Measurements from ENCODE around the gene CAMTA1.
"Not testable (repeated sequence)": the region's sequence is repeated elsewhere in the genome, so short reads cannot be mapped to it uniquely, and the experiment has no call there.

Gene CAMTA1

GRCh38 chr1:7327849-7328248, 542.6 kb downstream of the CAMTA1 start:
- DNase-seq (ENCODE audit: low read depth) = no peak
- no peak overlapping the region for H3K4me3 ChIP-seq (ENCODE audit: low read length)
- TF ChIP-seq, protein P1, sequence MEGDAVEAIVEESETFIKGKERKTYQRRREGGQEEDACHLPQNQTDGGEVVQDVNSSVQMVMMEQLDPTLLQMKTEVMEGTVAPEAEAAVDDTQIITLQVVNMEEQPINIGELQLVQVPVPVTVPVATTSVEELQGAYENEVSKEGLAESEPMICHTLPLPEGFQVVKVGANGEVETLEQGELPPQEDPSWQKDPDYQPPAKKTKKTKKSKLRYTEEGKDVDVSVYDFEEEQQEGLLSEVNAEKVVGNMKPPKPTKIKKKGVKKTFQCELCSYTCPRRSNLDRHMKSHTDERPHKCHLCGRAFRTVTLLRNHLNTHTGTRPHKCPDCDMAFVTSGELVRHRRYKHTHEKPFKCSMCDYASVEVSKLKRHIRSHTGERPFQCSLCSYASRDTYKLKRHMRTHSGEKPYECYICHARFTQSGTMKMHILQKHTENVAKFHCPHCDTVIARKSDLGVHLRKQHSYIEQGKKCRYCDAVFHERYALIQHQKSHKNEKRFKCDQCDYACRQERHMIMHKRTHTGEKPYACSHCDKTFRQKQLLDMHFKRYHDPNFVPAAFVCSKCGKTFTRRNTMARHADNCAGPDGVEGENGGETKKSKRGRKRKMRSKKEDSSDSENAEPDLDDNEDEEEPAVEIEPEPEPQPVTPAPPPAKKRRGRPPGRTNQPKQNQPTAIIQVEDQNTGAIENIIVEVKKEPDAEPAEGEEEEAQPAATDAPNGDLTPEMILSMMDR (conservative IDR thresholded peaks at IDR 0.05; ENCODE audit: low read depth, low read length) = no peak

- TF ChIP-seq, protein P1 (conservative IDR thresholded peaks at IDR 0.05; ENCODE audit: low read depth, low read length) = no peak
- no peak for DNase-seq (ENCODE audit: low read depth)
- no peak overlapping the region for H3K4me3 ChIP-seq (ENCODE audit: low read length)
Observed at GRCh38 chr1:7329868-7330615, 544.8 kb downstream of the CAMTA1 start.

GRCh38 chr1:7330726-7331125, 545.5 kb downstream of the CAMTA1 start:
- not testable (repeated sequence) for DNase-seq (ENCODE audit: low read depth); H3K4me3 ChIP-seq (ENCODE audit: low read length)

DNA sequence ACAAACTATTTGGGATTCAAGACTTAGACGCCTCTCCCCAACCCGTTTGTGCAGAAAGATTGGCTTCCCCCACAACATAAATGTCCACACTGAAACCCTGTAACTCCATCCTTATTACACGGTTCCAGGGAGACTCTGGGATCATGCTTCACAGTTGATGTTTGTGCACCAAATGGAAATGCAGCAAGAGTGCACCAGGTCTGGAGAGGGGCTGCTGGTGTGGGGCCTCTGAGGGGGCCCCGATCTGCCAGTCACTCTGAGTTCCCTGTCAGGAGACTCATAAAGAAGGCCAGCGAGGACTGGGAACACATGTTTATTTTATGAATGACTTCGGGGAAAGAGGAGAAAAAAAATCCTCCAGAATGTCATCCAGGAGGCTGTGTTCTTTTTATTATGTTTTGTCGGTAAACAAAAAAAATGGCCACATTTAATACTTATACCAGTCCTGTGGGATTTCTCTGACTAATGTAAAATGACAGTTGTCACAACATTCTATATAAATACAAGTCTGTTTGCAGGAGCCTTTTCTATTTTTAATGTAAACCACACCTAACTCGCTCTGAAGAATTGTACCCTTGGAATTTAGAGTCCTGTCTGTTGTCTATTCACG, 546.8 kb downstream of the CAMTA1 start:
- TF ChIP-seq, protein P1 (conservative IDR thresholded peaks at IDR 0.05; ENCODE audit: low read depth, low read length) = no peak
- no peak for DNase-seq (ENCODE audit: low read depth)
- H3K4me3 ChIP-seq (ENCODE audit: low read length) = no peak overlapping the region

DNA sequence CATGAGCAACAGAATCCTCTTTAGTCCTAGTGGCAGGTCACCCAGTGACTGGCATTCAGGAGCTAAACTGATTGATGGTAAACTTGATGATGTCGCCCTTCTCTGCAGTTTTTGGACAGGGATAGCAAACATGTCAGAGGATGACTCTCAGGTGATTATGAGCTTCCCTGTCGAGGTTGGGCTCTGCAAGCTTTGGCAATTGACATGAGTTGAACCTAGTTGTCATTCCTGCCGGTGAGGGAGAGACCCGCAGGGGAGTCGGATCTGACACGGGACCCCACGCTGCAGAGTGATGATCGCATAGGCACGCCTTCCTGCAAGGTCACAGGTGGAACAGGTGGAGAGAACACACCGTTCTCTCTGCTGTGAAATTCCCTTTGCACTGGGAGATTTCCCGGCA, 547.8 kb downstream of the CAMTA1 start:
- DNase-seq (ENCODE audit: low read depth) = no peak
- H3K4me3 ChIP-seq (ENCODE audit: low read length) = no peak overlapping the region
- TF ChIP-seq, protein P1 (conservative IDR thresholded peaks at IDR 0.05; ENCODE audit: low read depth, low read length) = no peak

- TF ChIP-seq, protein P1 (conservative IDR thresholded peaks at IDR 0.05; ENCODE audit: low read depth, low read length) = no peak
- H3K4me3 ChIP-seq (ENCODE audit: low read length) = no peak overlapping the region
- no peak for DNase-seq (ENCODE audit: low read depth)
Observed at GRCh38 chr1:7333620-7334019, 548.4 kb downstream of the CAMTA1 start.

GRCh38 chr1:7334475-7335035, 549.3 kb downstream of the CAMTA1 start:
- TF ChIP-seq, protein P1 (conservative IDR thresholded peaks at IDR 0.05; ENCODE audit: low read depth, low read length) = no peak
- DNase-seq (ENCODE audit: low read depth) = no peak
- H3K4me3 ChIP-seq (ENCODE audit: low read length) = no peak overlapping the region

Data from retinal pigment epithelial cell (primary cell).